Thyroid gland (tissue), 4 donors: ENCODE measurements around the gene PKP2.

Source experiments
- CTCF ChIP-seq, 6 experiments: fragments of 200-600 bp in 3 of 6; fragments of 450-650 bp in 3 of 6; sonication (generic) in 3 of 6; IDR thresholded peaks; one replicate each; pipeline ENCODE4 v1.5.1; 2016 to 2019; ENCODE audit warnings: antibody characterized with exemption in 6 of 6, mild to moderate bottlenecking in 2 of 6, inconsistent platforms in 1 of 6, moderate library complexity in 1 of 6
- POLR2A ChIP-seq, 2 donors: fragments of 450-650 bp; IDR thresholded peaks; one replicate each; pipeline ENCODE4 v1.6.1; 2017; ENCODE audit warnings: antibody characterized with exemption in 2 of 2, mild to moderate bottlenecking in 2 of 2, moderate library complexity in 1 of 2

- TF ChIP-seq CTCF (IDR thresholded peaks at IDR 0.05) (no peak), POLR2A (IDR thresholded peaks at IDR 0.05) (no peak)
These were observed 62.5 kb downstream of the PKP2 start for GRCh38 chr12:32834122-32834521.
